Fibroblast of upper back skin (primary cell): ENCODE measurements around the gene SIL1.

Source experiments
- DNase-seq: peaks from one replicate; pipeline ENCODE4 v3.0.0-alpha.2; 2013

SIL1 gene

DNA sequence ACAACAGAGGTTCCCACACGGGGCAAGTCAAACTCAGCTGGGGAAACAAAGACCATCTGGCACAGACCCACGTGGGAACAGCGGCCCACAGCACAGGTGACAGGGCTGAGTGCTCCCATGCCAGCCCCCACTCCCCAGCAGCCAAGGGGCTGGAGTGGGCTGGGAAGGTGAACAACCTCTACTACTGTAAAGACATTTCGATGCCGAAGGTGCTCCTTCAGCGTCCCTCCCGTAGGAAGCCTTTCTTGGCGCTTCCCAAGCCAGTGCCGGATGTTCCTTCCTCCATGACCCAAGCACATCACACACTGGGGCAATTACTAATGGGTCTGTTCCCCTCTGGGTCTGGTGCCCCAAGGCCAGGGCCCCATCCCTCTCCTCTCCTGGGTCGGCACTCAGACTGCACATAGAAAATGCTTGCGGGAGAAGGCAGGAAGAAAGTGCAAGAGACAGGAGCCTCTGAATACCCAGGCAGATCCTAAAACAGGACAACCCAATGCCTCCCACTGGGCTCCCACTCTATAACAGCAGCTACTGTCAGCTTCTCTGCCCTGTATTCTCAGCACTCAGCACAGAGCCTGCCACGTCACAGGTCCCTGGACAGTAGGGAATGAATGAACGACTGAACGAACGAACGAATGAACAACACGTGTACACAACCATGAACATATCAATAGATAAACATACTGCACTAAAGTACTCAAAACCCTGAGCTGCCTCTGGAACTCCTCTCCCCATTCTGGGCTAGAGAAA is 246.0 kb downstream of the SIL1 start:
- no peak for DNase-seq

DNA sequence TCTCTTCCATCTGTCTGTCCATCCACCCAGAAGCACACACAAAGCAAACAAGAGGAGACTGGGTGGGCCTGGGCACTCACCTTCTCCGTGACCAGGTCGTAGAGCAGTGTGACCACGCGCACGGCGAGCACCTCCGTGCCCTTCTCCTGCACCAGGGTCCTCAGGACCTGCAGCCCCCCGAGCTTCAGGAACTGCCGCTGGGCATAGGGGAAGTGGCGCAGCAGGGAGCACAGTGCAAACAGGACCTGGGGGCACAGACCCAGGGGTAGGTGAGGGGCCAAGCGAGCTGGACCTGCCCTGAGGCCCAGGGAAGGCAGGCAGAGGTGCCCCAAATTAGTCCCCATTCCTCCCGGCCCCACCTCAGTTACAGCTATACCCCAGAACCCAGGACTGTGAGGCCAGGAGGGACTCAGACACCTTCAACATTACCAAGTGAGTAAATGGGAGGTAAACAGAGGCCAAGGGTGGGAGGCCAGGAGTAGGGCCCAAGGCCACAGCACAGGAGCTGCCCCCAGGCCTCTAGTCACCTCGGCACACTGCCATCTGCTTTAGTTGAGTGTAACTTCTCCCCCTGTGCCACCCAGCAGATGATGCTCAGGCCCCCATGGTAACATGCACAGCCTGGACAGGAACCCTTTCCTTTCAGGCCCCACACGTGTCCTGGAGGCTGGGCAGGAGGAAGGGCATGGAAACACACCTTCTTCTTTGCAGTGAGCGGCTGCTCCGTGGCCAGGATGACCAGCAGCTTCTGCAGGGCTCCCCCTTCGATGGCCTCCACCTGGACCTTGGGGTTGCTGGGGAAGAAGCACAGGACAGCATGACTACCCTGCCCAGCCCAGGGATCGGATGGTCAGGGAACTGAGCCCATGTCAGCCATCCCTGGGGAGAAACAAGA is 246.8 kb downstream of the SIL1 start:
- DNase-seq = no peak

DNA sequence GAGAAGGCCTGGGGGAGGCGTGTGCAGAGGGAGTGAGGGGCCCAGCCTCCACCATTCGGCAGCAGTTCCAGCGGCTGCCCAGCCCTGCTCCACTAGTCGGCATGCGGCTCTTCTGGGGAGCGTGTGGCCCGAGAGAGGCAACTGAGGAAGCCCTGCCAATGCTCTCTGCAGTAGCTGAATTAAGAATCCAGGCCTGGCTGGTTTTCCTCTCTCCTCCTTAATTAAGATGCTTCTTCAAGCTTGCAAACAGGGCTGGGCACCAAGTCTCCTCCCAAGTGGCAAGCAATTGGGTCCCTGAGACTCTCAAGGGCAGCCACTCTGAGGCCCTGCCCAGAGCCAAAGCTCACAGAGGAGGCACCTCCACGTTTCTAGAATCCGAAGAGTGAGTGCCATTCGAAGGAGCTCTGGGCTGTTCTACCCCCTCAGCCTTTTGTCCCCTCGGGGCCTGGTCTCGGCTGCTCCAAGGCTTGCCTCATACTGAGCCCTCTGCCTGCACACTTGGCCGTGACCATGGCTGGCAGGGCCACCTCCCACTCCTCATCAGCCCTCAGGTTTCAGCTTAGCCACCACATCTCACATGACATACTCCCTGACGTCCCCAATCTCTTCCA is 247.6 kb downstream of the SIL1 start:
- DNase-seq = no peak

DNA sequence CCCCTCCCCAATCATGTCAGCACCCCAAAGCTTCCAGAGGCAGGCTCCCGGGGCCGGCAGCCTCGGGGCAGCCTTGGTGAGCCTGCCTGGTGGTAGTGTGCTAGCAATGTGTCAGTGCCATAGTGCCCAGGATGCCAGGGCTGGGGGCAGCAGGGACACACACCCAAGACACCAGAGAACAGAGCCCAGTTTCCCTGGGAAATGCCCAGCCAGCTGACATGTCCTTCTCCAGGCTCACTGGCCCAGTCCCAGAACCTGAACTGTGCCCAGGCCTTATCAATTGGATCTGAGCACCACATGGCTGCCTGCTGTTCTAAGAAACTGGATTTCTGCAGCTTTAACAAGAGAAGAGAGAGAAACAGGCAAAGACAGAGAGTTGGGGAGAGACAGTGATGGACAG is 248.2 kb downstream of the SIL1 start:
- no peak for DNase-seq

DNA sequence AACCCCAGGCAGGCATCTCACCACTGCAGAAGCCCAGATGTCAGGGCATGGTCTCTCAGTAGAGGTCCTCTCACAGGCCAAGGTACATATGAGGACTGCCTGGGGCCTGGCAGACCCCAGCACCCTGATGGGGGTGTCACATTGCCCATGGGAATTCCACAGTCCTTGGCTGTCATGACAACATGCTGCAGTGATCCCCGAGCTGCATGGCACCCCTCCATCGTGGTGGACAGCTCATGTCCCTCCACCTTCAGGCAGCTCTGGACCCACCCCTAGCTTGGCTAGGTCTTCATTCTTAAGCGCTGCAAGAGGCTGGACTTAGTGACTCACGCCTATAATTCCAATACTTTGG is 249.0 kb downstream of the SIL1 start:
- no peak for DNase-seq

DNA sequence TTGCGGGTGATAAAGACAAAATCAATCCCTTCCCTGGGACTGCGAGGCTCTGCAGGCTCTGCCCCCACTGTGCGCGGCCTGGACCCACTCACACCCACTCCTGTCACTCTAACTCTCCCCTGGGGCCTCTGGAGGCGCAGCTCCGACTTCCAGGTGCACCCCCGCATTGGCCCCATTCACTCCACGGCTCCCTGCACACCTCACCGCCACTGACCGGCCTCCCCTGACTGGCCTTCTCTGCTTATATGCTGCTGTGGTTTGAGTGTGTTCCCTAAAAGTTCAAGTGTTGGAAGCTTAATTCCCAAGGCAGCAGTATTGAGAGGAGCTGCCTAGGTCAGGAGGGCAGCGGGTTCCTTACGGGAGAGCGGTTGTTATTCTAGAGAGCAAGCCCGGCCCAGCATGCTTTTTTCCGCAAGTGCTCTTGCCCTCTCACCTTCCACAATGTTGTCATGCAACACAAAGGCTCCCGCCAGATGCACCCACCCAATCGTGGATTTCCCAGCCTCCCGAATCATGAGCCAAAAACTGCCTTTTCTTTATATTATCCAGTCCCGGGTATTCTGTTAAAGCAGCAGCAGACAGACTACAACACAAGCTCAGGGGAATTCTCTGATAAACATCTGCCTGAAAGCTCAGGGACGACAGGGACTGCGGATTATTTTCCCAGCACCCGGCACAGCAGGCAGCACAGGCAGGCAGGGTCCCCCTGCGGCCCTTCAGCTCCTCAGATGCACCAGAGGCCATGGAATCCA is 249.5 kb downstream of the SIL1 start:
- DNase-seq = no peak

DNA sequence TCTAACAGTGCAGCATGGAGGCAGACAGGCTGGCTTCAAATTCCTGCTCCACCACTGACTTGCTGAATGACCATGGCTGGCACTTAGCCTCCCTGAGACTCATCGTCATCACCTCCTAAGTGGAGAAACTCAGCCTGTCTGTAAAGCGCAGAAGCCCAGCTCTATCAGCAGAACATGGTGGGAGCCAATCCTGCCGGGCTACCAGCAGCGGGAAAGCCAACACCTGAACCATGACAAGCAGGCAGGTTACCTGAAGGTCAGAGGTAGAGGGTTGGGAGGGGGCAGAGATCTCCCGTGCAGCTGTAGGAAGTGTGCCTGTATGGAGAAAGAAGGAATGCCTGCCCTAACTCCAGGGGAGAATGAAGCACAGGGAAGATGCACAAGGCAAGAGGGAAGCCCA is 250.4 kb downstream of the SIL1 start:
- DNase-seq = no peak

DNA sequence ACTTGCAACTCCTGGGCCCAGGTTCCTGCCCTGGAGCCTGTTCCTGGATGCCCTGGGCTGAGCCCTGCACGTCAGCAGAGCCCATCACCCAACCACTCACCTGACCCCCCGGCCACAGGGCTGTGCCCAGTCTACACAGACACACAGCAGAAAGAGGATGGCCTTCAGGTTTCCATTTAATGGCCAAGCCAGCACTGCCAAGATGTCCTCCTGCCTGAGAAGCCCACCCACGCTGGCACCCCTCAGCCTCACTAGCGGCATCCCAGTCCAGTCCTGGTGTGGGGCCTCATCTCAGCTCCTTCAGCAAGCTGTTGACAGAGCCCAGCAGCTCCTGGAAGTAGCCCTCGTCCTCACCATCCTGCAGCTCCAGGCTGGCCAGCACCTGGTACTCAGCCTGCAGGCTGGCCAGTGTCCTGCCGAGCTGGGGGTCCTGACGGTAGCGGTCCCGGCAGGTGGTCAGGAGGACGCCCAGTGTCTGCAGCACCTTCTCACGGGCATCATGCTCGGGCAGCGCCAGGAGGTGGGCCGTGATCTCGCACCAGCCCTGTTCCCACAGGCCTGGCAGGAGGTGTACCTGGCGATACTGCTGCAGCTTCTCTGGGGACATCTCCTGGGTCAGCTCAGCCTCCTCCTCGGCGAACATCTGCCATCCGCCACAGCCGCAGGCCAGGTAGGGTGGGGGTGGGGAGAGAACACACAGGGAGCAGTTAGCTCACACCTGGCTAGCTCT is 251.2 kb downstream of the SIL1 start:
- no peak for DNase-seq

DNA sequence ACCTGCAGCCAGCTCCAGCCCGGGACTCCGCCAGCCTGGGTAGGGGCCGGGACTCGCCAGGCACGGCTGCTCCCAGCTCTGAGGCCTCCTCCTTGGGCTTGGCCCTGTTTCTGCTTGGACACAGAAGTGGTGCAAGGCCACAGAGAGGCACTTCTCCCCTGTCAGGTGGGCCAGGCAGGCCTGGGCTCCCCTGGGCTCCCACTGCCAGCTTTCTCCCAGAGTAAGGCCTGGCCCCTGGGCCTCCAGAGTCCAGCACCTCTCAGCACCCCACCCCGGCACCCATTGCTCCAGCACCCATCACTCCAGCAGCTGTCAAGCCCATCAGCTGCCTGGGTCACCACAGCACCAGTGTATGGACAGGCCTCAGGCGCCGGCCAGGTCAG is 251.9 kb downstream of the SIL1 start:
- DNase-seq = no peak

DNA sequence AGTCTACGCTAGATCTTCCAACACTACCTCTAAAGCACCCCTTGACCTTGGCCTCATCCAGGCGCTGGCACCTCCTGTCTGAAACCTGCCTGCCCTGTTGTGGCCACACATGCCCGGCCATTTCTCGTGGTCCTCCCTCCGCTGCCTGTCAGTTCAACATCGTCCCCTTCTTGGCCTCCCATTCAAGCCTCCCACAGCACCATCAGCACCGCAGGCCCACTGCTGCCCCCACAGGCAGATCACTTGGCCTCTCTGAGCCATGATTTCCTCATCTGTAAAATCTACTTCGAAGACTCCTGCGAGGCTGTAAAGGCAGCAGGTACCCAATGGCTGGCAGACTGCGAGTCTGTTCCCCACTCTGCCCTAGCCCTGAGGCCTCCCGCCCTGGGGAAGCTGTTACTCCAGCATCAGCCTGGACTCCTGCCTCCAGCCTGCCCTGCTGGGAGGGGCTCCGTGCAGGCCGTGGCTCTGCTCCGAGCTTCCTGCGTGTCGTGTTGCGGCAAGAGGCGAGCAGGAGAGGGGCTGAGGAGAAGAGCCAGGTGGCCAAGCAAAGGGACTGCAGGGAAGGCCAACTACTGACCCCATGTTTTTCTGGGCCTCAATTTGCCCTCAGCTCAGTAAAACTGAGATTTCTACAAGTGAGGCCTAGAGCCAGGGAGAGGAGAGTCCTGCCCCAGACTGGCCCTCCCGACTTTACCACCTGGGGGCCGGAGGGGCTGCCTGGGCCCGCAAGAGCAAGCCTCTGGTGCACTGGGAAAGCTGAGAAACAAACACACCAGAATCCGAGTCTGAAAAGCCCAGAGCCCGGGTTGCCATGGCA is 252.5 kb downstream of the SIL1 start:
- no peak for DNase-seq

DNA sequence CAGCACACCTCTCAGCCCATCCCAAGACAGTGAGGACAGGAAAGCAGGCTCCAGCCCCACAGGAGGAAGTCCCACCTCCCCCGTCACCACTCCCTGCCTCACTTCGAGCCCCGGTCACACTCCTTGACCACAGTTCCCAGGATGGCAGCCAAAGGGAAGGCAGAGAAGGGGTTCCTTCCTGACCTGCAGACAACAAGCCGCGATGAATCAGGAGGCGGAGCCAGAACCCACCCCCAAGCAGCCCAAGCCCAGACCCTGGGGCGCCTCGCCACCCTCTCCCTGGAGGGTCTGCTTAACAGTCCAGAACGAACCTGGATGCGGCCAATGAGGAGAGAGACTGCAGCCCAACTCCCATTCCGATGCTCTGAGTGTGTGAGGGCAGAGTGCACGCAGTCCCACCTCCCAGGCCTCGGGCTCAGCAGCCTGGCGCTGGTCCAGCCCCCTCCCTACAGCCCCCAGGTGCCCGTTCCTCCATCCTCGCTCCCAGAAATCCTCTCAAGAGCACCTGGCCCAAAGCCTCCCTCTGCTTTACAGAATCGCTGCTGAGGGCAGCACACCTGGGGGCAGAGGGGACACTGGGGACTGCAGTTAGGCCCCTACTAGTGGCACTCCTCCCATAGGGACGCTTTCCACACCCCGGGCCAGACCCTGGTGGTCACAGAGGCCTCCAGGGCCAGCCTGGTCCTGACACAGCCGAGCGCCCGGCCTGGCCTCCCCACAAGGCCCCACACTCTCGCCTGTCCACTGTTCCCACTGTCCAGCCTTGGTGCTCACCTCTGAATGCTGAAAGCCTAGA is 253.4 kb downstream of the SIL1 start:
- peak; percentile 30 for DNase-seq

DNA sequence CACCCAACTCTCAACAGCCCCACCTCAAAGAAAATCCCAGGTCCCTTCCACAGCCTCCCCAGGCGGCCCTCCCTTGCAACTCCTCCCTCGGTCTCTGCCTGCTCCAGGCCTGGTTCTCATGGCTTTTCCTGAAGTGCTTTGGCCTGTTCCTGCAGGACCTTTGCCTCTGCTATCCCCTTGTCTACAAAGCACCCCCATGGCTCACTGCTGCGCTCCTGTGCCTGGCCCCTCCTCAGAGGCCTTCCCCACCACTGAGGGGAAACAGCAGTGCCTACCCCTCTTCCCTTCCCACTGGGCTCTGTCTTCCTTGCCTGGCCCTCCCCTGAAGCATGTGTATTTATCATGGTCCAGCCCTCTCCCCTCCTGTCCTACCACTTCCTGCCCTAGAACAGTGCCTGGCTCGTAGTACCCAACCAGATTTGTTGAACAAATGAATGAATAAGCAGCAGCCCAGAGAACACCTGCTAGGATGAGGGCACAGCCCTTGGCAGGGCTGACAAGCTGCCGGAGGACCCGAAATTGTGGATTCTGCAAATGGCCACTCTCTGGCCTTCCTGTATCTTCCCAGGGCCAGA is 254.5 kb downstream of the SIL1 start:
- DNase-seq = no peak

DNA sequence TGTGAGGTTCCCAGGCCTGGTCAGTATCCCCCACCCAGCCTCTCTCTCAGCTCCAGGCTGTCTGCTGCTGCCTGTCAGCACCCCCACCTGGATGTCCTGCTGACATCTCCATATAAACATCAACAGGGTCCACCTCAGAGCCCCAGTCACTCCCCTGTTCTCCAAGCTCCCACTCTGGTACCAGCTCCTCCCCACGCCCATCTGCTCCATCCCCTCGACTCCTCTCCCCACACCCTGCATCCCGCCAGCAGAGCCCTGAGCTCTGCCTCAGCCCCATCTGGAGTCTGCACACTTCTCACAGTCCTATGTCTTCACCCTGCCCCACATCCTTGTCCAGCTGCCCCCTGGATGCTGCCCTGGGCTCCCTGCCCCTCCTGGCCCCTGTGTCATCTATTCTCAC is 255.3 kb downstream of the SIL1 start:
- DNase-seq = no peak

DNA sequence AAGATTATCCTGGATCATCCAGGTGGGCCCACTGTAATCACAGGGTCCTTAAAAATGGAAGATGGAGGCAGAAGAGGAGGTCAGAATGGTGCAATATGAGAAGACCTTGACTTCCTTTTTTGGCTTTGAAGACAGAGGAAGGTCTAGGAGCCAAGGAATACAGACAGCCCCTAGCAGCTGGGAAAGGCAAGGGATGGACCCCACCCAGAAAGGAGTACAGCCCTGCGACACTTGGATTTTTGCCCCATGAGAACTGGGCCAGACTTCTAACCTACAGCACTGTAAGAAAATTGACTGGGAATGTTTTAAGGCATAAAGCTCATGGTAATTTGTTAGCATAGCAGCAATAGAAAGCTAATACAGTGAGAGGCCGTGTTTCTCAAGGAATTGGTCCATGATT is 256.1 kb downstream of the SIL1 start:
- no peak for DNase-seq

DNA sequence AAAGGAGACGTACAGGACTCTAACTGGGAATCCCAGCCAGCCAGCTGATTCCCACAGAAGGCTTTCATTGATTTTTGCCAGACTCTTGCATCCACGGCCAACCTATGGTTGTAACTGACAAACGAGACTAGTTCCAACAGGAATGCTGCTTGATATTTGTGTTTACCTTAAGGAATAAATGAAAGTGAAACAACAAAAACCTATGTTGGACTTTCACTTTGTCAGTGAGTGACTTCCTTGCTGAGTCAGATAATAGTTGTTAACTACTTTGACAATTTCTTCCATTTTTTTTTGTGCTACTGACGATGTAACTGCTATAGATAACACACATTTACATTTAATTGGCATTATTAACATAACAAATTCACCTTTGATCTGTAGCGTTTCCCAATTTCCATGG is 259.6 kb downstream of the SIL1 start:
- DNase-seq = no peak

DNA sequence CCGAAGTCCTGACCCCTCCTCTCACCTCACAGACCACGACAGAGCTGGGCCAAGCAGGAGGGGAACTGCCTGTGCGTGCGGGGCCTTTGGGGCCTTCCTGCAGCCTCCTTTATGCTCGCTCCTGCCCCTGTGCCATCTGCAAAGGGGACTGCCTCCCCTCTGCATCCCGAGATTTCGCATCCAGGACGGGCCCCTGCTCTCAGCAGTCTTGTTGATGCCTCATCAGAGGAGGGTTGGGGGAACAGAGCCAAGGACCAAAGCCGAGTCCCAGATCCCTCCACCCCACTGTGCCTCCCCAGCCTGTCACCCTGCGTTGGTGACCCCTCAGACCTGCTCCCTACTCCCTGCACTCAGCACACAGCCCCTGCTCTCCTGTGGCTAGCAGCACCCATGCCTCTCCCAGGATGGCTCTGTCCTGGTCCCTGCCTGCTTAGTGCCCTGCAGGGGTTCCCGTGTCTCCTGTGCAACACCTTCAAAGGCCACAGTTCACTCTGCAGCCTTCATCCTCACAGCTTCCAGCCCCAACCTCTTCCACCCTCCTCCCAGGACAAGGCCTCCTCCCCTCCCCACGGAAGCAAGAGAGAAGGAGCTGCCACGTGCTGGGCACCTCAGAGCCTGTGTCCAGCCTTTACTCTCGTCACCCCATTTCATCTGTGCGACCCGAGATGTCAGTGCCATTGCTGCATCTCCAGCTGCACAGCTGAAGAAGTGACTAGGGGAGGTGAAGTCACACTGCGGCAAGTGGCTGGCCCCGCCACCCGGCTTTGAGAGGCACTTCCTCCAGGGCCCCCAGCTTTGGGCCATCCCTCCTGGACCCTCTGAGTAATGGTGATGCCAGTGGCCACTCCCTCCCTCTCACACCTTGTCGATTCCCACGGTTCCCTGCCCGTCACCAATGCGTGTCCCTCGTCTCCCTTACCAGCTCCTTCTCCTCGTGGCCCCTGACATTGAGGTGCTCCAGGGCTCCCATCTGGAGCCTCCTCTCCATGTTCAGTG is 260.5 kb downstream of the SIL1 start:
- no peak for DNase-seq

DNA sequence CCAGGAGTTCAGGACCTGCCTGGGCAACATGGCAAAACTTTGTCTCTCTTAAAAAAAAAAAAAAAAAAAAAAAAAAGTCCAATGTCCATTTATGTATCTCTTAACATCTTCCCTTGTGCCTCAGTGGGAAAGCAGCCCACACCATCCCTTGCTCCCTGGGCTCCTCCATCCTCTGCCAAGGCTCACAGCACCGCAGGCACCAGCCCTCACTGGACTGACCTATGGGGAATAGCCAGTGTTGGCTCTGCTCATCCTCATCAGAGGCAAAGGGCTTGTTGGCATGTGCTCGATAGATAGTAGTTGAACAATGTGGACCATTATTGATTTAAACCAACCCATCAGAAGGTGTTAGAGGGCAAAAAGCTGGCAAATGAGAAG is 261.2 kb downstream of the SIL1 start:
- no peak for DNase-seq

DNA sequence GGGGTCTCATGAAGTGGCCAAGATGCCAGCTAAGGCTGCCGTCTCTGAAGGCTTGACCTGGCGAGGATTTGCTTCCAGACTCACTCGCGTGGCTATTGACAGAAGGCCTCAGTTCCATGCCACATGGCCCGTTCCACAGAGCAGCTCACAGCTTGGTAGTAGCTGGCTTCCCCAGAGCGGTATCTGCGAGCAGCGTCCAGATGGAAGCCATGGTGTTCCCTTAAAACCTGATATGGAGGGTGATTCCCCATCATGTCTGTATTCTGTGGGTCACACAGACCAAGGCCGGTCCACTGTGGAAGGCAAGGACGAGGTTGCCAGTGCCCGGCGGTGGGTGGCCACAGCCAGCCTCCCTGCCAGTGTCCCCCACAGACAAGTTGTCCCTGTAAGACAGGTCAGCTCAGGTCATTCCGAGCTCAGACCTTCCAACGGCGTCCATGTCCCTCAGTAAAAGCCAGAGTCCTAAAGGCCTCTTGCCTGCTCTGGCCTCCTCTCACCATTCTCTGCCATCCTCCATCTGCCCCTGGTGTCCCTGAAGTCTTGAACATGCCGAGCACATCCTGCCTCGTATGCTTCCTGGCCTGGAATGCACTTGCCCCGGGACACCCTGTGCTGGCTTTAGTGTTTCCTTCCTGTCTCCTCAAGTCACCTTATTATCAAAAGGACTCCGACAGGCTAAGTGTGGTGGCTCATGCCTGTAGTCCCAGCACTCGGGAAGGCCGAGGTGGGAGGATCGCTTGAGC is 261.8 kb downstream of the SIL1 start:
- no peak for DNase-seq
